C4-2B (cell line): ENCODE results near the gene LBX2.

Source experiments
- ZFX ChIP-seq: fragments of 450-650 bp; IDR thresholded peaks from 2 replicates; pipeline ENCODE4 v1.6.1; 2017
- TF ChIP-seq, protein P1 (sequence below): fragments of 450-650 bp; conservative IDR thresholded peaks from 2 replicates; pipeline ENCODE4 v1.5.1; 2017; ENCODE audit warnings: mild to moderate bottlenecking

DNA sequence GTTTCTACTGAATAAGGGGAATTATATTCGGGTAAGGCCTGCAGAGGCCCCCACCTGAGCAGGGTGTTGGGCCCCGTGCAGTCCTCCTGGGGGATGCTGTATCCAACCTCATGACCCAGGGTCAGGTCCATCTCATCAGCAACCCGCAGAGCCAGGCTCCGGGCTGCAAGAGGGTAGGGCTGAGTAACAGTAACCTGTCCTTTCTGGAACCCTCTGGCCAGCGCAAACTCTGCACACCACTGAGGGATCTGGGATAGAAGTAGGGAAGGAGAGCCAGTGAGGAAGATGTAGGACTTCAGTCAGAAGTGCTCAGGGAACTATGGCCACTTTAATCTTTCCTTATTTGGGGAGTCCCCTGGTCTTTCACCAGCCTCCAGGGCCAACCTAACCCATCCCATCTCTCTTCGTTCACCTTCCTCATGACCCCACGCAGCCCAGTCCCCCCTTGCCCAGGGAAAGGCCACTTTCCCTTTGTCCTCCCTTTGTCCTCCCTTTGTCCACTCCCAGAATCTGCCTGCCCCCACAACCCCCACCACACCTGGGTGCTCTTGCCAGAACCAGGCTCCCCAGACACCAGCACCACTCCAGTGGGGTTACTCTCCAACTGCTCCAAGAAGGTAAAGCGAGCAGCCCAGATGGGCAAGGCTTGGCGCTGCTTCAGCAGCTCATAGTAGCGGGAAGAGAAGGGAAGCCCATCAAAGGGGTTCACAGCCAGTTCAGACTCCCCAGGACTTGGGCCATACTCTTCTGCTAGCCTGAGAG is 25.7 kb upstream of the LBX2 start:
- TF ChIP-seq, protein P1, sequence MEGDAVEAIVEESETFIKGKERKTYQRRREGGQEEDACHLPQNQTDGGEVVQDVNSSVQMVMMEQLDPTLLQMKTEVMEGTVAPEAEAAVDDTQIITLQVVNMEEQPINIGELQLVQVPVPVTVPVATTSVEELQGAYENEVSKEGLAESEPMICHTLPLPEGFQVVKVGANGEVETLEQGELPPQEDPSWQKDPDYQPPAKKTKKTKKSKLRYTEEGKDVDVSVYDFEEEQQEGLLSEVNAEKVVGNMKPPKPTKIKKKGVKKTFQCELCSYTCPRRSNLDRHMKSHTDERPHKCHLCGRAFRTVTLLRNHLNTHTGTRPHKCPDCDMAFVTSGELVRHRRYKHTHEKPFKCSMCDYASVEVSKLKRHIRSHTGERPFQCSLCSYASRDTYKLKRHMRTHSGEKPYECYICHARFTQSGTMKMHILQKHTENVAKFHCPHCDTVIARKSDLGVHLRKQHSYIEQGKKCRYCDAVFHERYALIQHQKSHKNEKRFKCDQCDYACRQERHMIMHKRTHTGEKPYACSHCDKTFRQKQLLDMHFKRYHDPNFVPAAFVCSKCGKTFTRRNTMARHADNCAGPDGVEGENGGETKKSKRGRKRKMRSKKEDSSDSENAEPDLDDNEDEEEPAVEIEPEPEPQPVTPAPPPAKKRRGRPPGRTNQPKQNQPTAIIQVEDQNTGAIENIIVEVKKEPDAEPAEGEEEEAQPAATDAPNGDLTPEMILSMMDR = no peak
- TF ChIP-seq ZFX = no peak
